A673 (cell line): ENCODE measurements around the gene ITPR1.

Experiments
- CTCF ChIP-seq: fragments of 300-800, 200-600 bp; sonication (generic); conservative IDR thresholded peaks from 2 replicates; pipeline ENCODE4 v1.5.1; 2017; ENCODE audit warnings: low read depth, mild to moderate bottlenecking, antibody characterized with exemption, low read length, moderate library complexity, mixed read lengths
- EZH2 ChIP-seq: fragments of 200-600 bp; sonication (generic); IDR thresholded peaks from 2 replicates; pipeline ENCODE4 v1.6.1; 2017; ENCODE audit warnings: borderline replicate concordance, low read depth, mild to moderate bottlenecking, mixed read lengths, antibody characterized with exemption, low read length; ENCODE audit not compliant: poor library complexity, severe bottlenecking

DNA sequence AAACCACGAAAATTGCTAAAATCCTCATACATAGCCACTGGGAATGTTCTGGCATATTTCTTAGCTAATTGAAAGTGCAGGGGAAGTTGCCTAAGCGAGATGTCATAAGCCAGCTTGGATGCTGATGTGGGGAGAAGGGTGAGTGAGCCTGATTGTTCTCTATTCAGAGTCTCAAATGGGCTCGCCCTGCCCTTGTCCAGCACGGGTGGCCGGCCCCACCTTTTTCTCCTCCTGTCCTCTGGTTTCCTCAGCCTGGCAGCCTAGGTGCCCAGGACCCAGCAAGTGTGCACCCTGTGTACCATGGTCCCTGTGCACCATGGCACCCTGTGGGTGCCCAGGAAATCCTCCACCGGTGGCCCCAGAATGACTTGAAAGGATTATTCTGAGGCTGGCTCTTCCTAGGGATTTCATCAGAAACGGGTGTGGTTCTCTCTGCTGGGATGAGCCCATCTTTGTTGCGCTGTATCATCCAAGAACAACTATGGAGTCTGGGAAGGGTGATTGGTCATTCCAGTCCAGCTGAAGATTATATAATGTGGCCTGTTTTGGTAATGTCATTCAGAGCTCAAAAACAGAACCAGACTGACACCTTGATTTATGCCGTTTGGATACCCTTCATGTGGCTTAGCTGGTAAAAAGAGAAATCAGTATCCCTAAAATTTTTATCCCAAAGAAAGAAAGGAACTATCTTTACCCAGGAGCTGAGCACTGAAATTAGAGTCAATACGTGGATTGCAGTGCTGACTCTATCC lies 335.3 kb downstream of the ITPR1 start:
- TF ChIP-seq CTCF (no peak), EZH2 (no peak)
